Mesenchymal stem cell (in vitro differentiated cells and primary cell): Measurements from ENCODE around the gene ANKS1A.
A peak's percentile ranks its signal among the peaks of the same experiment; 100 is the strongest.

Source experiments
- DNase-seq: peaks from one replicate; pipeline ENCODE4 v3.0.0-alpha.2; 2013
- H2AFZ ChIP-seq: one replicate; pipeline ENCODE4 v1.6.1; 2013; ENCODE audit warnings: low read depth, mild to moderate bottlenecking, control low read depth, inconsistent platforms, low read length, moderate library complexity
- H2AK5ac ChIP-seq: 2 replicates; pipeline ENCODE4 v1.6.1; 2013; ENCODE audit warnings: low read length, moderate library complexity, mild to moderate bottlenecking, inconsistent platforms; ENCODE audit not compliant: severe bottlenecking
- H2BK120ac ChIP-seq: one replicate; pipeline ENCODE4 v1.6.1; 2013; ENCODE audit warnings: low read depth, mild to moderate bottlenecking, inconsistent platforms, low read length, moderate library complexity
- H2BK12ac ChIP-seq, 2 experiments: one replicate each; pipeline ENCODE4 v1.6.1; 2013; ENCODE audit warnings: inconsistent platforms in 2 of 2, low read length in 2 of 2, mild to moderate bottlenecking in 2 of 2, moderate library complexity in 2 of 2, control low read depth in 1 of 2
- H2BK15ac ChIP-seq: one replicate; pipeline ENCODE4 v1.6.1; 2013; ENCODE audit warnings: mild to moderate bottlenecking, low read depth, inconsistent platforms; ENCODE audit not compliant: poor library complexity, severe bottlenecking
- H2BK5ac ChIP-seq: 2 replicates; pipeline ENCODE4 v1.6.1; 2013; ENCODE audit warnings: low read depth, mild to moderate bottlenecking, low read length, control low read depth, inconsistent platforms; ENCODE audit not compliant: poor library complexity, severe bottlenecking
- H3K14ac ChIP-seq, 2 experiments: one replicate each; pipeline ENCODE4 v1.6.1; 2013; ENCODE audit warnings: inconsistent platforms in 2 of 2, low read length in 2 of 2, control low read depth in 1 of 2, mild to moderate bottlenecking in 1 of 2, moderate library complexity in 1 of 2
- H3K18ac ChIP-seq, 2 experiments: one replicate each; pipeline ENCODE4 v1.6.1; 2013; ENCODE audit warnings: inconsistent platforms in 2 of 2, low read length in 2 of 2, control low read depth in 1 of 2, low read depth in 1 of 2, mild to moderate bottlenecking in 1 of 2
- H3K23ac ChIP-seq, 2 experiments: one replicate each; pipeline ENCODE4 v1.6.1; 2013; ENCODE audit warnings: inconsistent platforms in 2 of 2, low read length in 2 of 2, mild to moderate bottlenecking in 2 of 2, moderate library complexity in 2 of 2, control low read depth in 1 of 2
- H3K27ac ChIP-seq: 2 replicates; pipeline ENCODE4 v1.5.1; 2013; ENCODE audit warnings: mild to moderate bottlenecking, moderate library complexity, low read length, control low read depth, inconsistent platforms; ENCODE audit not compliant: poor library complexity, severe bottlenecking
- H3K27me3 ChIP-seq, 2 experiments: 2 replicates each; pipeline versions ENCODE4 v1.6.1 to v1.7.0; 2013; ENCODE audit warnings: low read length in 2 of 2, mild to moderate bottlenecking in 2 of 2, moderate library complexity in 2 of 2, control low read depth in 1 of 2, inconsistent platforms in 1 of 2; ENCODE audit not compliant: control insufficient read depth in 1 of 2, insufficient read depth in 1 of 2
- H3K36me3 ChIP-seq, 2 experiments: 2 replicates each; pipeline versions ENCODE4 v1.6.1 to v1.7.0; 2013; ENCODE audit warnings: low read length in 2 of 2, control low read depth in 1 of 2, inconsistent platforms in 1 of 2, low read depth in 1 of 2, mild to moderate bottlenecking in 1 of 2; ENCODE audit not compliant: insufficient read depth in 2 of 2, control insufficient read depth in 1 of 2
- H3K4ac ChIP-seq, 2 experiments: one replicate each; pipeline ENCODE4 v1.6.1; 2013; ENCODE audit warnings: inconsistent platforms in 2 of 2, low read length in 2 of 2, mild to moderate bottlenecking in 2 of 2, moderate library complexity in 2 of 2, control low read depth in 1 of 2, low read depth in 1 of 2
- H3K4me1 ChIP-seq: 2 replicates; pipeline ENCODE4 v1.6.1; 2013; ENCODE audit warnings: low read depth, low read length, control low read depth; ENCODE audit not compliant: control insufficient read depth, insufficient read depth
- H3K4me2 ChIP-seq: 2 replicates; pipeline ENCODE4 v1.6.1; 2013; ENCODE audit warnings: low read length, mild to moderate bottlenecking, inconsistent platforms; ENCODE audit not compliant: poor library complexity, severe bottlenecking
- H3K4me3 ChIP-seq, 2 experiments: 2 replicates each; pipeline versions ENCODE4 v1.5.1 to v1.7.0; 2013; ENCODE audit warnings: low read length in 2 of 2, mild to moderate bottlenecking in 2 of 2, control low read depth in 1 of 2, low read depth in 1 of 2; ENCODE audit not compliant: insufficient read depth in 1 of 2
- H3K79me1 ChIP-seq: replicated peaks from 2 replicates; pipeline ENCODE4 v1.6.1; 2013; ENCODE audit warnings: mild to moderate bottlenecking, control low read depth, low read length, inconsistent platforms; ENCODE audit not compliant: poor library complexity, severe bottlenecking
- H3K9ac ChIP-seq: 2 replicates; pipeline ENCODE4 v1.7.0; 2013; ENCODE audit warnings: mild to moderate bottlenecking, low read length, moderate library complexity
- H3K9me3 ChIP-seq: 2 replicates; pipeline ENCODE4 v1.7.0; 2013; ENCODE audit warnings: mild to moderate bottlenecking, low read length; ENCODE audit not compliant: control insufficient read depth
- H4K8ac ChIP-seq: one replicate; pipeline ENCODE4 v1.6.1; 2013; ENCODE audit warnings: inconsistent platforms, mild to moderate bottlenecking, low read length, moderate library complexity
- H4K91ac ChIP-seq: one replicate; pipeline ENCODE4 v1.6.1; 2013; ENCODE audit warnings: mild to moderate bottlenecking, low read length, inconsistent platforms
- WGBS: methylation state at CpG from one replicate; pipeline ENCODE4 v1.1.7; 2013; ENCODE audit warnings: mixed read lengths; 5-methylcytosine and 5-hydroxymethylcytosine counted together

The ANKS1A gene

DNA sequence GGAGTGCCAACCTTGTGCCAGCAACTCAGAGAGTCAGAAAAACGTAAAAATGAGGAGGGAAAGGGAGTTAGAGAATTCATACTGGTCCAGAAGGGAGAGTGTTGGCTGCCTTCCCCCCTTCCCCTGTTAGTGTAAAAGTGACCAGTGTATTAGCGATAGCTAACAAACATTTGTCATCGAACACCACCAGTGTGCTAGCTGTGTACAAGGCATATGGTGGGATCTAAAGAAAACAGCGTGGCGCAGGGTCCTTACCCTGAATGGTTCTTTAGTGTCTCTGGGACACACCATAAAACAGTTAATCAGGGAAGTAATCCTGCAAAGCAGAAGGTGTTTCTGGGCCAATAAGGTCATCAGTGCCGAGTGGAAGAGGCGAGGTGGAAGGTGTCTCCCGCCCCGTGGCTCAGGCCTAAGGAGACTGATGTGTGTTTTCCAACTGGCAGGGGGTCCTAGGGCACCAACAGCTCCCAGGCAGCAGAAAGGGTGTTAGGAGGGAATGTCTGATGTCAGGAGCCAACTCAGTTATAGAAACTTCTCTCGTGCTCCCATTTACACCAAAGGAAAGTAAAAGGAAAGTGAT, 160.2 kb downstream of the ANKS1A start:
- Histone ChIP-seq H3K9ac (peak overlapping the region; percentile 16), H2AK5ac (peak overlapping the region; percentile 88), H3K23ac (no peak overlapping the region), H4K8ac (peak overlapping the region; percentile 78), H4K91ac (peak overlapping the region; percentile 91), H3K9me3 (no peaks in the 10 kb centered on the region), H2BK5ac (no peak overlapping the region), H3K4me2 (no peak overlapping the region), H3K4me3 (no peak overlapping the region), H3K27ac (peak overlapping the region; percentile 22), H2BK12ac (peak overlapping the region; percentile 81 to 100), H3K27me3 (no peaks in the 10 kb centered on the region), H3K14ac (peak overlapping the region in 1 of 2 experiments; percentile 78), H3K4me1 (peaks cover 37% of the 10 kb centered on the region), H3K18ac (peak overlapping the region; percentile 92 to 97), H3K79me1 (peaks cover 18% of the 10 kb centered on the region), H3K36me3 (peaks cover 3 to 7% of the 10 kb centered on the region in 2 experiments), H2AFZ (no peak overlapping the region), H2BK15ac (peak overlapping the region; percentile 60), H2BK120ac (peak overlapping the region; percentile 44), H3K4ac (peak overlapping the region; percentile 92 to 98)
- 86% methylated on average over 10 of the region's 10 CpGs for WGBS
- DNase-seq: no peak

DNA sequence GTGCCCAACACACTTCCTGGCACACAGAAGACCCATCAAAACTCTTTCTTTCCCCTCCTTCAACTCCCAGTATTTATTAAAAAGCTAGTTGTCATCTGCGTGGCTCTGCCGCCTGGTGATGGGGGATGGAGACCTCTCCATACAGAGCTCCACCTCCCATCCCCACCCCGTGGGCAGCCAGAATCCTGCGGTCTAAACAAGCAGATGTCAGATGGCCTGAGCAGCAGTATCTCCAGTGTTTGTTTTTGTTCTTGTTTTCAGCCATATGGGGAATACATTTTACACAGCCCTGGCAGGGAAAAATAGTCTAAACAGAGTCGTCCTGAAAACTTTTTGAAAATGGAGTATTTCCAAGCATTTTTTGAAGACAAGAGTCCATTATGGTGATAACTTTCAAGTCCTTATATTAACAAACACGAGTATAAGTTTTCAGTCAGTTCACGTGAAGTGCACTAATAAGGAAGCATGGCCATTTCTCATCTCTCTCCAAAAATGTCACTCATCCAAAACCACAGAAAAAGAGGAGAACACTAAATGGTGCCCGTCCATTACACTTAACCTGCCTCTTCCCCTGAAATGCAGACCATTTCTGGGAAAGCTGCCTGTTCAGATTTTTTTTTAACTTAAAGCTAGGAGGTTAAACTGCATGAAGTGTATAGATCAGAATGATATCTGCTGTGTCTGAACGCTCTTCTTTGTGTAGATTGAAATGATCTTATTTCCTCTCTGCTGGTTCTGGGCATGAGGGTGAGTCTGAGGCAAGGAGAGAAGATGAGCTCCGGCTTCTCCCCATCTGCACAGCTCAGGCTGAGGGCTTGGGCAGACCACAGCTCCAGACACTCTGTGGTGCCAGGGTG, 161.1 kb downstream of the ANKS1A start:
- peak overlapping the region; percentile 16 for H3K9ac ChIP-seq
- no peak overlapping the region for H2BK5ac ChIP-seq
- H3K4me3 ChIP-seq: no peak overlapping the region
- H4K8ac ChIP-seq: peak overlapping the region; percentile 96
- H3K79me1 ChIP-seq: peaks cover 18% of the 10 kb centered on the region
- H3K27ac ChIP-seq: peak overlapping the region; percentile 22
- peak overlapping the region; percentile 94 to 100 for H2BK12ac ChIP-seq
- peak overlapping the region in 1 of 2 experiments; percentile 97 for H3K14ac ChIP-seq
- no peak overlapping the region for H3K4me2 ChIP-seq
- H4K91ac ChIP-seq: peak overlapping the region; percentile 96
- no peak overlapping the region for H2AFZ ChIP-seq
- peak; percentile 90 for DNase-seq
- peak overlapping the region; percentile 69 for H2BK120ac ChIP-seq
- H2BK15ac ChIP-seq: peak overlapping the region; percentile 60
- H3K23ac ChIP-seq: peak overlapping the region in 1 of 2 experiments; percentile 32
- H3K27me3 ChIP-seq: no peaks in the 10 kb centered on the region
- peaks cover 9 to 14% of the 10 kb centered on the region in 2 experiments for H3K36me3 ChIP-seq
- peaks cover 35% of the 10 kb centered on the region for H3K4me1 ChIP-seq
- 28% methylated on average over 10 of the region's 10 CpGs for WGBS
- peak overlapping the region; percentile 92 to 99 for H3K18ac ChIP-seq
- no peaks in the 10 kb centered on the region for H3K9me3 ChIP-seq
- peak overlapping the region; percentile 92 to 98 for H3K4ac ChIP-seq
- H2AK5ac ChIP-seq: peak overlapping the region; percentile 88

DNA sequence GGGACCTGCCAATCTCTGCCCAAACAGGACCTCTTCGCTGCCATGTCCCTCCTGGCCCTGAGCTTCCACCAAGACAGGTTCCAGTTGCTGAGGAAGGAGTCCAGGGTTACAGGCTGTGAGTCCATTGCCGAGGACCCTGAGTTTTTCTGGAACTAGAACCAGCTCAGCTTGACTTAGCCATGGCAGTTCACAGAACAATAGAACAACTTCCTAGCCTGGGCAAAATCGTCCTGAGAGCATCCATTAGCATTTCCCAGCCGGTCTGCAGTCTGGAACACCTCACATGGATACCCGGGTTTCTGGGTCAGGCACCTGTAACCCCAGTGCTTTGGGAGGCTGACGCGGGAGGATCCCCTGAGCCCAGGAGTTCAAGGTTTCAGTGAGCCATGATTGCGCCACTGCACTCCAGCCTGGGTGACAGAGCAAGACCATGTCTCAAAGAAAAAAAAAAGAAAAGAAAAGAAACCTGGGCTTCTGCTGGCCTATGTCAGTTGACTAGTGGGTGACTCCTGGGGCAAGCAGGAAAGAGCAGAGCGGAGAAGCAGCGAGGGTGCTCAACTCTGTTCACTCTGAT, 161.8 kb downstream of the ANKS1A start:
- Histone ChIP-seq H4K8ac (peak overlapping the region; percentile 96), H2AFZ (peak overlapping the region; percentile 3), H4K91ac (peak overlapping the region; percentile 96), H3K14ac (peak overlapping the region in 1 of 2 experiments; percentile 97), H3K9me3 (no peaks in the 10 kb centered on the region), H3K9ac (no peak overlapping the region), H2BK12ac (peak overlapping the region; percentile 94 to 99), H3K23ac (peak overlapping the region in 1 of 2 experiments; percentile 23), H3K27ac (no peak overlapping the region), H2BK120ac (peak overlapping the region; percentile 69), H2BK5ac (no peak overlapping the region), H3K18ac (peak overlapping the region; percentile 74 to 99), H3K4me2 (no peak overlapping the region), H3K79me1 (peaks cover 20% of the 10 kb centered on the region), H2BK15ac (peak overlapping the region; percentile 2), H3K4ac (peak overlapping the region; percentile 49 to 96), H3K4me3 (no peak overlapping the region), H2AK5ac (peak overlapping the region; percentile 49), H3K27me3 (no peaks in the 10 kb centered on the region), H3K4me1 (peaks cover 31% of the 10 kb centered on the region), H3K36me3 (peaks cover 9 to 17% of the 10 kb centered on the region in 2 experiments)
- DNase-seq: no peak
- WGBS: 94% methylated on average over 10 of the region's 10 CpGs

DNA sequence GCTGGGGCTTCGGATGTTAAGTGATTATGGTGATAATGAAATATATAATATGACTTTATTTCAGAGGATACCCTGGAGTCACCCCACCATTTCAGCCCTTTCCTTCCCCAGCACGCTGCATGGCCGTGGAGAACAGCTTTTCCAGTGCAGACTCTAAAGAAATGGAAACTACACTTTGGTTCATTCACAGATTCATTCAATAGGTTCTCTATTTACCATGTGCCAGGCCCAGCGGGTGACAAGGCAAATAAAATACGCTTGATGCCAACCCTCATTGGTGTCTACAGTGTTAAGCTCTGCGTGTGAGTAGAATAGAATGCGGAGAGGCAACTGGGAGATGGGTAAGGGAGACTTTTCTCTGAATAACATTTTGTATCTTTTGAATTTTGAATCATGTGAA, 162.3 kb downstream of the ANKS1A start:
- Histone ChIP-seq H3K27ac (no peak overlapping the region), H3K4me1 (peaks cover 29% of the 10 kb centered on the region), H2BK120ac (peak overlapping the region; percentile 69), H2BK15ac (no peak overlapping the region), H2BK5ac (no peak overlapping the region), H3K14ac (no peak overlapping the region), H2AK5ac (no peak overlapping the region), H3K36me3 (peaks cover 9 to 19% of the 10 kb centered on the region in 2 experiments), H3K27me3 (no peaks in the 10 kb centered on the region), H3K9ac (no peak overlapping the region), H3K4me2 (no peak overlapping the region), H3K18ac (peak overlapping the region in 1 of 2 experiments; percentile 26), H4K8ac (no peak overlapping the region), H3K79me1 (peaks cover 20% of the 10 kb centered on the region), H3K23ac (no peak overlapping the region), H3K4ac (peak overlapping the region in 1 of 2 experiments; percentile 73), H3K4me3 (no peak overlapping the region), H2AFZ (no peak overlapping the region), H3K9me3 (no peaks in the 10 kb centered on the region), H2BK12ac (peak overlapping the region in 1 of 2 experiments; percentile 94), H4K91ac (no peak overlapping the region)
- 98% methylated on average over 6 of the region's 7 CpGs for WGBS
- DNase-seq: no peak
